ENCODE measurements around the gene ISG20. TPM values are rescaled to one million over a fixed set of nuclear protein-coding genes. Genes with fewer than 3 reads are reported as not detected.

Gene ISG20
- total RNA-seq, 1 donor: 3.3 TPM

GRCh38 chr15:88658070-88658965, 19.5 kb downstream of the ISG20 start:
- no peak for TF ChIP-seq CTCF (IDR thresholded peaks at IDR 0.05; ENCODE audit: extremely low read depth, low read depth, low read length)
- H3K4me3 ChIP-seq (ENCODE audit: insufficient read depth, low read length): no peak overlapping the region
- H3K4me2 ChIP-seq (ENCODE audit: insufficient read depth, low read length): no peak overlapping the region
- H3K27ac ChIP-seq (ENCODE audit: low read depth, low read length): no peak overlapping the region
- no peaks in the 10 kb centered on the region for H3K79me2 ChIP-seq (ENCODE audit: insufficient read depth, low read length)
- no peaks in the 10 kb centered on the region for H3K27me3 ChIP-seq (ENCODE audit: insufficient read depth, low read length)
- DNase-seq (ENCODE audit: insufficient read length, low spot score, missing footprints): peak; percentile 61
- no peak overlapping the region for H2AFZ ChIP-seq (ENCODE audit: low read length)
- peaks cover 39% of the 10 kb centered on the region for H3K4me1 ChIP-seq (ENCODE audit: insufficient read depth, low read length)
- H3K36me3 ChIP-seq (ENCODE audit: insufficient read depth, low read length): no peaks in the 10 kb centered on the region
- H4K20me1 ChIP-seq (ENCODE audit: insufficient read depth, low read length): no peaks in the 10 kb centered on the region
- H3K9me3 ChIP-seq (ENCODE audit: low read depth, low read length): no peaks in the 10 kb centered on the region

GRCh38 chr15:88658972-88659931, 20.4 kb downstream of the ISG20 start:
- DNase-seq (ENCODE audit: insufficient read length, low spot score, missing footprints): peak; percentile 97

GRCh38 chr15:88661041-88661700, 22.4 kb downstream of the ISG20 start:
- TF ChIP-seq CTCF (IDR thresholded peaks at IDR 0.05; ENCODE audit: extremely low read depth, low read depth, low read length): no peak
- Histone ChIP-seq H2AFZ (ENCODE audit: low read length) (no peak overlapping the region), H3K4me3 (ENCODE audit: insufficient read depth, low read length) (no peak overlapping the region), H3K27me3 (ENCODE audit: insufficient read depth, low read length) (no peaks in the 10 kb centered on the region), H4K20me1 (ENCODE audit: insufficient read depth, low read length) (no peaks in the 10 kb centered on the region), H3K27ac (ENCODE audit: low read depth, low read length) (peak overlapping the region; percentile 66), H3K36me3 (ENCODE audit: insufficient read depth, low read length) (no peaks in the 10 kb centered on the region), H3K4me1 (ENCODE audit: insufficient read depth, low read length) (peaks cover 39% of the 10 kb centered on the region), H3K4me2 (ENCODE audit: insufficient read depth, low read length) (peak overlapping the region; percentile 23), H3K79me2 (ENCODE audit: insufficient read depth, low read length) (no peaks in the 10 kb centered on the region), H3K9me3 (ENCODE audit: low read depth, low read length) (no peaks in the 10 kb centered on the region)
- no peak for DNase-seq (ENCODE audit: insufficient read length, low spot score, missing footprints)

More at GRCh38 chr15:88658972-88659931, 20.4 kb downstream of the ISG20 start:
- Histone ChIP-seq H3K9me3 (ENCODE audit: low read depth, low read length) (no peaks in the 10 kb centered on the region), H3K36me3 (ENCODE audit: insufficient read depth, low read length) (no peaks in the 10 kb centered on the region), H3K27ac (ENCODE audit: low read depth, low read length) (peak overlapping the region; percentile 4), H2AFZ (ENCODE audit: low read length) (peak overlapping the region; percentile 23), H3K4me2 (ENCODE audit: insufficient read depth, low read length) (peak overlapping the region; percentile 23), H3K79me2 (ENCODE audit: insufficient read depth, low read length) (no peaks in the 10 kb centered on the region), H3K27me3 (ENCODE audit: insufficient read depth, low read length) (no peaks in the 10 kb centered on the region), H3K4me3 (ENCODE audit: insufficient read depth, low read length) (no peak overlapping the region), H4K20me1 (ENCODE audit: insufficient read depth, low read length) (no peaks in the 10 kb centered on the region), H3K4me1 (ENCODE audit: insufficient read depth, low read length) (peaks cover 39% of the 10 kb centered on the region)
- no peak for TF ChIP-seq CTCF (IDR thresholded peaks at IDR 0.05; ENCODE audit: extremely low read depth, low read depth, low read length)

Measured in osteoblast (primary cell).